HCEC 1CT (cell line): ENCODE measurements around the gene SLC35D2.
"Not testable (repeated sequence)": the region's sequence is repeated elsewhere in the genome, so short reads cannot be mapped to it uniquely, and the experiment has no call there.

Experiments
- DNase-seq: peaks from one replicate; pipeline ENCODE4 v3.0.0-alpha.2; 2017

Gene SLC35D2

DNA sequence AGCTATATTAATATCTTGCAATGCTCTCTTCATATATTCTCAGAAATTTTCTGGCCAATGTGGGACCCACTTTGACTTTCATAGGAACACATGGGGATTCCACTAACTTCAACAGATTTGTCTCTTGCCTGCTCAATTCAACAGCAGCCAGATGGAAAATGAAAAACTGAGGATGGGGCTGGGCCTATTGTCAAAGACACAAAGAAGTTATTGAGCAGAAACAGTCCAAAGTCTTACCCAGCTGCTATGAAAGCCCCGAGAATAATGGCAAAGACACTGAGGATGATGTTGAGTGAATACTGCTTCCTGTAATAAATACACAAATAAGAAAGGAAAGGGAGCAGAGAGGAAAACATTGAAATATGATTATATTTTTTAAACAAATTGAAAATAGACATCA, 32.6 kb downstream of the SLC35D2 start:
- no peak for DNase-seq

DNA sequence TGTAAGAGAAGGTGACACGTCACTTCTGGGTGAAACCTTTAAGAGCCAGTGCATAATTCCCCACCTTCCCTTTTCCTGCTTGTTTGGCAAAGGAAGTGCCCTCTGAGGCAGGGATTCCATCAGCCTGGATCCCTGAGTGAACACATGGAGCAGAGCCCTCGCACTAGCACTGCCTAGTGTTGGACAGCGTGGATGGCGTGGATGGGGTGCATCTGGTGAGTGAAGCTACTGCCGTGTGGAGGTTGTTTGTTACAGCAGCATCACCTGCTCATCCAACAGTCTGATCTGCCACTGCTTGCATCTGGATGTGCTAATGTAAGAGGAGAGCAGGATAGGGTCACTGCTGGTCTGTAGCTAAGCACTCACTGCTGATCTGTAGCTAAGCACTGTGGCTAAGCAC, 35.2 kb downstream of the SLC35D2 start:
- no peak for DNase-seq

DNA sequence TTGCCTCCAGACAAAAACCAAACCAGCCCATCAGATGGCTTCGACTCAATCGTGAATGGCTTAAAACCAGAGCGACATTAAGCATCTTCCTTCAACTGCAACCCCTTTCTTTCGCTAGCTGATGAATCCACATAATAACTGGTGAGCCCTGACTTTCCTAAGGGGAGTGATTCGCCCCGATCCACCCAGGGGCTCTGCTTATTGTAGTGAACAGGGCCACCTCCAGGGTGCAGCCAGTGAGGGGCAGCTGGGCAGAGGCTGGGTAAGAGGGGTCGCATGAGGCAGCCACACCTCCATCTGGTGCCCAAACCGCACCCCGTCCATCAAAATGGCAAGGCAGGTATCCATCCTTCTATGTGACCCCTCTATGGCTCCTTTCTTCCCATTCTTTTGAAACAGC, 38.0 kb downstream of the SLC35D2 start:
- no peak for DNase-seq

DNA sequence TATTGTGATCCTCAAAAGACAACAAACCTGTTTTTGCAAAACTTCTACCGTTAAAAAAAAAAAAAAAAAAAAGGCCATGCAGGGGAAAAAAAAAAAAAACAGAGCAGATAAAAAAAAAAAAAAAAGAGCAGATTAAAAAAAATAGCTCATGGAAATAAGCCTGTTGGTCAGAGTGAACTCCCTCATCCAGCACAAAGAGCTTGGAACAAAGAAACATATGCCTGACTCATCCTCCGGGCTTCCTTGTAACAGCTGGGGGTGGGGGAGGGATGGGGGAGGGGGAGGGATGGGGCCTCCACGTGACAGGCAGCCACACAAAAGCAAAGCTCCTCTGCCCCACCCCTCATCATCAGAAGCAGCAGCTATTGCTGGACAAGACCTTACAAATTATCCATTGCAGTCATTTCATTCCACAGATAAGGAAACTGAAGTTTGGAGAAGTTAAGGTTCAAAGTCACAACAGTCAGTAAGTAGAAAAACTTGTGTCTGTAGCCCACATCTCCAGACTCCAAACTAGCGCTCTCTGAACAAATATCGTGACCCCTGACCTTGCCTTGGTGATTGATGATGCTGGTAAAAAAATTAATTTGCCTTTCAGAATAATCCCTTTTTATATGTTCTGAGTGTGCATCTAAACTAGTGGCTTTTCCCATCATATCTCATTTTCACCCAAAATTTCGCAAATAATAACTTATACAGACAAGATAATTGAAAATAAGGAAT, 38.9 kb downstream of the SLC35D2 start:
- DNase-seq: peak; percentile 92

DNA sequence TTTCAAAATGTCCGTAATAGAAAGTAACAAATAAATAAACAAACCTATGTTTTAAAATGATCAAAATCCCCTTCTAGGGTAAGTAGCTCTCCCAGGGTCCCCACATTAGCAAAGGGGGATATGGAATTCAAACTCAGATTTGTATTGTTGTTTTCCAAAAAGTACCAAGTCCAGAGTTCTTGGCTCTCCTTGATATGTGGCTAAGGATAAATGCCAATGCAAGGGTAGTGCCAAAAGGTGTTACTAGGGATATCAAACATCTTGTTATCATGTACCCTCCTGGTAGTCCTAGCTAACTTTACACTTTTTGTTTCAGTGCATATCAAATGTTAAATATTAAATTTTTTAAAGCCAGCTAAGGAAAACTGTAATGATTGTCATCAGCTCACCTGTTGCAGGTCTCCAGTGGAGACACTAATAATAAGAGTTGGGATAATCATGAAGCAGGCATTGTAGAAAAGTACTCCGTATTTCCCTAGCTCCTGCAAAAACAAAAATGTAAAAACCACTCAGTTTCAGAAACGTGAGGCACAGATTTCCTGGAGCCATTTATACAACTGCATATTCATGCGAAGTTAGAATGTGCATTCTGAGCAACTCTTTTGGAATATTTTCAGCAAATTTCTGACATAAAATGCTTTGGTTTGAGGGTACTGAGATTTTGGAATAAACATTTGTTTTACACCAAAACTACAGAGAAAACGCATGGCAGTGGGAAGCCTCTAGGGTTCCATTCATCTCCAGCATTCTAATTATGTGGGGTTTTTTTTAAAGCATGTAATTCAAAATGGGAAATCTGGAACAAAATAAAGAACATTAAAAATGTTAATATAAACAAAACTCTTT, 39.8 kb downstream of the SLC35D2 start:
- DNase-seq: no peak

DNA sequence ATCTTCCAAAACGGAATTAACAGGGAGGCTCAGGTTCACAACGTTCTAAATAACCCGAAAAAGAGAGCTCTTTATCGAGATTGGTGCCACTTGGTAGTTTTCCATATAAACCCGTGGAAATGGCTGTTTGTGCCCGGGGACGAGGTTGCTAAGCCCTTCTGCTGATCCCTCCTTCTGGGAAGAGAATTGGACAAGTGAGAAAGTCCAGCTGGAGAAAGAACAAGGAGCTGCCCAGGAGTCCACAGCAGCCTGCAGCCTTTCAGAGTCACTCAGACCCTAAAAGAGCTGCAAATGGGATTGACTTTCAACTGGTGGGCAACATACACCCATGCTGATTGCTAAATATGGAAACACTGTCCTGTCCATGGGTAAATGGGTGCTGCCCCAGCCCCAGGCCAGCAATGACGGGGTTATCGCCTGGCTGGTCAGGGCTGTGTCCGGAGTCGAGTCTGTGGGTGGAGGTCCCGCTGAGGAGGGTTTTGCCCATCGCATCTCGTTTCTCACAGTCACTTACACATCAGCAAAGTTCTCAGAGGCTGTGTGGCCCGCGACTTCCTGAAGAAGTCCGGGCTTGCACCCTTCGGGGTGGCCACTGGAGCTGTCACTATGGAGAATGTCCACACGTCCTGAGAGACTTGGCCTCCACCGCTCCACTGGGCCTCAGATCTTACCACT, 40.8 kb downstream of the SLC35D2 start:
- no peak for DNase-seq

DNA sequence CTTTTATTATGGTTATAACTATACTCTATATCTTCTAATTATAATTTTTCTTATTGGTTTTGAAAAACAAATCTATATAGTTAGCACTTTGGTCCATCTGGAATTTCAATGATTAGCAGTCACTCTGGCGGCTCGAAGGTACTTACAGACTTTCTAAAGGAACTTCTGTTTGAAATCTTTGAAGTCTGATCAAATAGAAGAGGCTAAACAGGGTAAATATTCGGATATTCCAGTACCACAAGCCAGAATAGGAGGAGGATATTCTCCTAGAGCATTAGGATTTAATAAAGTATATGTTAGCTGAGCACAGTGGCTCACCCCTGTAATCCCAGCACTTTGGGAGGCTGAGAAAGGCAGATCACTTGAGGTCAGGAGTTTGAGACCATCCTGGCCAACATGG, 42.8 kb downstream of the SLC35D2 start:
- DNase-seq: no peak

DNA sequence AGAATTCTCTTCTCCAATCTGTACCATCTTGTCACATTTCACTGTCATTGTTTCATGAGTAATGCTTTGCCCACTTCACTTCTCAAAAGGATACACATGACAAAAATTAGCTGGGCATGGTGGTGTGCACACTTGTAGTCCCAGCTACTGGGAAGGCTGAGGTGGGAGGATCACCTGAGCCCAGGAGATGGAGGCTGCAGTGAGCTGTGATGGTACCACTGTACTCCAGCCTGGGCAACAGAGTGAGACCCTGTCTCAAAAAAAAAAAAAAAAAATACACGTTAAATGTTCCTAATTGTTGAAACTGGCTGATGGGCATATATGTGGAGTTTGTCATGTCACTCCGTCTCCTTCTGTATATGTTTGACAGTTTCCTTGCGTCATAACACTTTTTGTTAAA, 45.2 kb downstream of the SLC35D2 start:
- no peak for DNase-seq

DNA sequence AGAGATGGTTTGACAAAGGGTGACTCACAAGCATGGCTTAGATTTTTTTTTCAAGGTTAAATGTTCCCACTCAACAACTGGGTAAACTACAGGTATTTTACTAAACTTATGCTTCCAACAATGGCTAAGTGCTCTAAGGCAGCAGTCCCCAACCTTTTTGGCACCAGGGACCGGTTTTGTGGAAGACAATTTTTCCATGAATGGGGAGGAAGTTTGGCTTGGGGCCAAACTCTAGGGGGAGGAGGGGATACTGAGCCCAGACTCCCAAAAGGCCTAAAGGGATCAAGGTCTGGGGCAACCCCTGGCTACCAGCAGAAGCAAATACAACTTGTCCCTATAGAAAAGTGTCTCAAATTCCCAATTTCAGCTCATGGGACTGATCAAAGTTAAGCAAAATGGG, 49.6 kb downstream of the SLC35D2 start:
- DNase-seq: no peak

DNA sequence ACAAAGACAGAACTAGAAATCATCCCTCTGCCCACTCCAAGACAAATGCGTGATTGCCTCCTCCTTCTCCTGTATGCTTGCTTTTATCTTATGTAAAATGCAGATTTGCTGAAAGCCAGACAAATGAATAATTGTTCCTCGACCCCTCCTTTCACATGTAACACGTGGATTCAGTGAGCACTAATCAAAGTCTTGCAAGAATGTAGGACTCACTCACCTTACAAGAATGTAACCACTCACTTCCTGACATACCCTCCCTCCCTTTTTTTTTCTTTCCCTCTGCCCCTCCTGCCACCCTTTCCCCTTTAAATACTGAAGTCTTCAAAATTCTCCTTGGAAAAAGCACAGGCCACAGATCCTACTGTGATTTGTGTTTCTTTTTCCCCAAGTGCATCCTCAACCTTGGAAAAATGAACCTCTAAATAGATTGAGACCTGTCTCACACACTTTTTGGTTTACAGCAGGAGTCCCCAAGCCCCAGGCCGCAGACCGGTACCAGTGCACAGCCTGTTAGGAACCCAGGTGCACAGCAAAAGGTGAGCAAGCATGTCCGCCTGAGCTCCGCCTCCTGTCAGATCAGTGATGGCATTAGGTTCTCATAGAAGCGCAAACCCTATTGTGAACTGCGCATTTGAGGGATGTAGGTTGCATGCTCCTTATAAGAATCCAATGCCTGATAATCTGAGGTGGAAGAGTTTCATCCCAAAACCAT, 52.1 kb downstream of the SLC35D2 start:
- DNase-seq: no peak

DNA sequence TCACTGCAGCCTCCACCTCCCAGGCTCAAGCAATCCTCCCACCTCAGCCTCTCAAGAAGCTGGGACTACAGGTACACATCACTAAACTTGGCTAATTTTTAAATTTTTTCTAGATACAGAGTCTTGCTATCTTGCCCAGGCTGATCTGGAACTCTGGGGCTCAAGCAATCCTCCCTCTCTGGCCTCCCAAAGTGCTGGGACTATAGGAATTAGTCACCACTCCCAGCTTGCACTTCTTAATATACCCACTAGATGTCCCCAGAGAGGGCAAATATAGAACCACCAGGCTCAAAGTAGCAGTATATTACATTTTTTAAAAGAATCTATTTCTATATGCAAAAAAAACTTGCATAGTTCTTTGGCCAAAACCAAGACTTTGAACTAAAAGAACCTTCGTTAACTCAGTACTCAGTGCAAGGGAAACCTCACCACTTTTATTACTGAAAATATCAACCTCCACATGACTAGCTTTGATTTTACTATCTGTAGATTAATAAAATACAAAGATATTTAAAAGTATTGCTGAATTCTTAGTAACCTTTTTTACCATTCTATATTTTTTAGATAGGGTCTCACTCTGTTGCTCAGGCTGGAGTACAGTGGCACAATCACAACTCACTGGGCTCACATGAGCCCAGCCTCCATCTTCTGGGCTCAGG, 55.7 kb downstream of the SLC35D2 start:
- DNase-seq: peak; percentile 32

DNA sequence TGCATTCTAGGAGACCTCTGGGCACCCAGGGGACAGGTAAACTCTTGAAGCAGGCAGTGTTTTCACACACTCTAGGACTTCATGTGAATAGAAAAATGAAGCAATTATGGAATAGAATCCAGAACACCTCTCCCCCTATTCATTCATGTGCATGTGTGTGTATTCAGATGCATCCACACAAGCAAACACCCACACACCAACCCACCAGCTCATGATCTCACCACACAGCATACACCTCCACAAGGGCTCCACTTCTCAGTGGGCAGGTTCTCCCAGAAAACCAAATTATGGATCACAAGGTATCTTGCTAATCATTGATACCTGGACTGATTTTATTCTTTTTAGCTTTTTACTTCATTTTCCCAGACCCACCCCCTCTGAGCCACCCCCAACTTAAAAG, 60.3 kb downstream of the SLC35D2 start:
- DNase-seq: no peak

DNA sequence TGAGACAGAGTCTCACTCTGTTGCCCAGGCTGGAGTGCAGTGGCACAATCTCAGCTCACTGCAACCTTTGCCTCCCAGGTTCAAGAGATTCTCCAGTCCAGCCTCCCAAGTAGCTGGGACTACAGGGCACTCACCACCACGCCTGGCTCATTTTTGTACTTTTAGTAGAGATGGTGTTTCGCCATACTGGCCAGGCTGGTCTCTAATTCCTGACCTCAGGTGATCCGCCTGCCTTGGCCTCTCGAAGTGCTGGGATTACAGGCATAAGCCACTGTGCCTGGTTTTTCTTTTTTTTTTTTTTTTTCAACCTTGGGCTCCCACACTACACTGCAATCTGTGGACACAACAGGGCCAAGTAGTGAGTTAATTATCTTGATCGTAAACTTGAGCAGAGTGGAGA, 60.8 kb downstream of the SLC35D2 start:
- DNase-seq: not testable (repeated sequence)

DNA sequence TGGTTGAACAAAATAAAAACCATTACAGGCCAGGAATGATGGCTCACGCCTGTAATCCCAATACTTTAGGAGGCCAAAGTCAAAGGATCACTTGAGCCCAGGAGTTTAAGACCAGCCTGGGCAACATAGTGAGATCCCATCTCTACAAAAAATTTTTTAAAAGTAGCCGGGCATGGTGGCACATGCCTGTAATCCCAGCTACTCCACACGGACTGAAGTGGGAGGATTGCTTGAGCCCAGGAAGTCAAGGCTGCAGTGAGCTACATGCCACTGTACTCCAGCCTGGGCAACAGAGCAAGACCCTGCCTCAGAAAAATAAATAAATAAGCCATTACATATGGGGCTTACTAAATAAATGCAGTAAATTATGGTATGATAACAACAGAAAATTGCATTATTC, 61.3 kb downstream of the SLC35D2 start:
- DNase-seq: not testable (repeated sequence)

DNA sequence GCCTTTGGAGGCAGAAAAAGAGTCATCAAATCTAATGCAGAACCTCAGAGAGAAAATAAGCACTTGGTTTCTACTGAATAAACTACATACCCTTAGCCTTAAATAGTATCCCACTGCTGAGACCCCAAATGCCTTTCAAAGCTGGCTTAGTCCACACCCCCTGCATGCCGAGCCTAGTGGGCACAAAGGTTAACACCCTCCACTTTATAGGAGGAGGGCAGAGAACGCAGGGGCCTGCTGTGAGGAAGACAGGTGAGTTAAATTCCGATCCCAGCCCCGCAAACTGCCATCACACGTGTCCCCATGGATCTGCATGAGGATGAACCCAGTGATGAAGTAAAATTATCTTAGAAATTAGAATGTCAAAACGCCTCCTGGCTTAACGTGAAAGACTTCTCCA, 62.0 kb downstream of the SLC35D2 start:
- DNase-seq: no peak

DNA sequence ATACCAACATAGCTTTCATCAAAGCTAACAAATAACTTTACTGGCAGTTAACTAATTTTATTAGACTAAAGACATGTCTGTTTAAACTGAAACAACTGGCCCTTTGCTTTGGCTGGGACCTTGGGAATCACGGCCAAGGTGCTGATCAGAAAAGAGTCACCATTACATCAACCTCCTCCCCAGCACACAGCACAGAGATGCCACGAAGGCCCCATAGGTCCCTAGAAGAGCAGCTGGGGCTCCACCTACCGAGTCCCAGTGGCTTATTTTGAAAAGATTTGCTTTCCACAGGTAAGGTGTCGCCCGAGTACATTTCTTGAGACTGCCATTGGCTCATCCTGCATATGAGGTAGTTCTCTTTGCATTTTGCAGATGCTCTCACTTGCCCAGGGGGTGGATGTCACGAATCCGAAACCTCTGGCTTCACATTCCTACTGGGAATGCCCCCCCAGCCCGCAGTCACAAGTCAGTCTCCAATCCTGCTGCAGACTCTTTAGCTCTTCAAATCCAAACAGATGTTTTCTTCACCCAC, 62.7 kb downstream of the SLC35D2 start:
- DNase-seq: no peak

DNA sequence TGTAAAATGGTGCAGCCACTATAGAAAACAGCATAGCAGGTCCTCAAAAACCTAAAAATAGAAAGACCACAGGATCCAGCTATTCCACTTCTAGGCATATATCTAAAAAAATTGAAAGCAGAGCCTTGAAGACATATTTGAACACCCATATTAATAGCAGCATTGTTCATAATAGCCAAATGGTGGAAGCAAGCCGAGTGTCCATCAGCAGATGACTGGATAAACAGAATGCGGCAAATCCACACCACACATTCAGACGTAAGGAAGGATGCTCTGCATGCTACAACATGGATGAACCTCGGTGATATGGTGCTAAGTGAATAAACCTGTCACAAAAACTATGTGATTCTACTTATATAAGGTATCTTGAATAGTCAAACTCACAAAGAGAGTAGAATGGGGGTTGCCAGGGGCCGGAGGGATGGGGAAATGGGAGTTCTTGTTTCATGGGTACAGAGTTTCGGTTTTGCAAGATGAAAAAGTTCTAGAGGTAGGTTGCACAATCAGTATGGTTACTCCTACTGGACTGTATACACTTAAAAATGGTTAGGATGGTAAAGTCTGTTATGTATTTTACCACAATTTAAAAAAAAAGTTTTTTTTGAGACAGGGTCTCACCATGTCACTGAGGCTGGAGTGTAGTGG, 64.5 kb downstream of the SLC35D2 start:
- no peak for DNase-seq

DNA sequence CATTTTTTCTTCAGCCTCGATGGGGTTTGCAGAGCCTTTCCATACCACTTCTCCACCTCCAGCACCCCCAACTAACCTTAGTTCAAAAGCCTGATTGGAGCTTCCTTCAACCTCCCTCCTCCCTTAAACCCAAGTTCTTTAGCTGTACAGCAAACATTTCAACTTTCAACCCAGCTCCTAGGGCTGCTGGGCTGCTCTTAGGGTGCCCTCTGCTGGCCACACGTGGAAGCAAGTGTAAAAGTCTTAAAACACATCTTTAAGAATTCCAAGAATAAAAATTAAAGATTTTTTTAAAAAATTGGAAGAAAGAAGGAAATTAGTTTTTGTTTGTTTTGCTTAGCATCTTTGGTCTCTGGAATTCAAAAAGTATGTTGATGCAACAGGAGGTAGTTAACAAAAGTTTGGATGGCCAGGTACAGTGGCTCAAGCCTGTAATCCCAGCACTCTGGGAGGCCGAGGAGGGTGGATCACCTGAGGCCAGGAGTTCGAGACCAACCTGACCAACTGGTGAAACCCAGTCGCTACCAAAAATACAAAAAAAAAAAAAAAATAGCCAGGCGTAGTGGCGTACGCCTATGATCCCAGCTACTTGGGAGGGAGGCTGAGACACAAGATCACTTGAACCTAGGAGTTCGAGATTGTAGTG, 66.1 kb downstream of the SLC35D2 start:
- DNase-seq: peak; percentile 40

DNA sequence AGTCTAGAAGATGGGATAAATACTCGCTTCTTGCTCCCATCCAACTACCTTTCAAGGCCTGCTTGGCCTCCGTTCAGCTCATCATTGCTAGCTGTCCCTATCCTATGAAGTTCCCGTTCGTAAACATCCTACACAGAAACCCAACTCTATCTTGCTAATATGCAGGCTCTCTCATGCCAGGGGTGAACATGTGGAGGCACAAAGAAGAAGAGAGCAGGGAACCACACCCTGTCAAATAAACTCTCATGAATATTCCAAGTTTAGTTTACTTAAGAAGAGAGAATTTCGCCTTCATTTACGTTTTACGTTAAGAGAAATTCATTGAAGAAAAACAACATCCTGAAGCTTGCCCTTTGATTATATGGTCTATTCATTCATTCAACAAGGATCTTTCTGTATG, 73.7 kb downstream of the SLC35D2 start:
- no peak for DNase-seq

DNA sequence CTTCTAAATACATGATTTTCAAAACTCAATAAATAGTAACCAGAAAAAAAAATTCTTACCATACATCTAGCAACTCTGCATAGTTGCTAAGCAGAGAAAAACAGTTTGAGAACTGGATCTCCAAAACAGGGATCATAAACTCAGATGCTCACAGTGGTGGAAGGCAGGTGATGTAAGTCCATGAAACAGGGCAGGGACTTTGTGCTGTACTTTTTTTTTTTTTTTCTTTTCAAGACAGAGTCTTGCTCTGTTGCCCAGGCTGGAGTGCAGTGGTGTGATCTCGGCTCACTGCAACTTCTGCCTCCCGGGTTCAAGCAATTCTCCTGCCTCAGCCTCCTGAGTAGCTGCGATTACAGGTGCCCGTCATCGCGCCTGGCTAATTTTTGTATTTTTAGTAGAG, 76.6 kb downstream of the SLC35D2 start:
- not testable (repeated sequence) for DNase-seq

DNA sequence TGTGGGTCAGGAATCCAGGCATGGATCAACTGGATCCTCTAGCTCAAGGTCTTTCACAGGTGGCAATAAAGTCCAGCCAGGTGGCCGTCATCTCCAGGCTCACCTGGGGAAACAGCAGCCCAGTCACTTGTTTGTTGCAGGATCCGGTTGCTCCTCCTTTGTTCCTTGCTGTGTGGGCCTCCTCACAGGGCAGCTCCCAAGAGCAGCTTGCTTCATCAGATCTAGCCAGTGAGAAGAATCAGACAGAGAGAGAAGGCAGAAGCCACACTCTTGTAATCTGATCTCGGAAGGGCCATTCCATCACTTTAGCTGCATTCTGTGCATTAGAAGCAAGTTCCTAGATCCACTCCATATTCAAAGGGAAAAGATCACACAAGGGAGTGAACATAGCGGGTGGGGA, 78.3 kb downstream of the SLC35D2 start:
- no peak for DNase-seq
